Gastrocnemius medialis (tissue), 4 donors: ENCODE data around the gene KATNAL2. TPM values are rescaled to one million over a fixed set of nuclear protein-coding genes. Genes with fewer than 3 reads are reported as not detected.
A peak's percentile ranks its signal among the peaks of the same experiment; 100 is the strongest.

Source experiments
- ATAC-seq, 2 donors: fragments of 150-250 bp; one replicate each; pipeline ENCODE4 v1.9.1; 2016
- DNase-seq, 2 donors: peaks; one replicate each; pipeline ENCODE4 v3.0.0-alpha.2; 2019
- H3K27ac ChIP-seq, 4 donors: fragments of 200-600 bp; sonication (generic); 1 replicate in 1 of 4; 2 replicates in 3 of 4; pipeline ENCODE4 v1.5.1; 2016 to 2018; ENCODE audit warnings: mild to moderate bottlenecking in 2 of 4, moderate library complexity in 1 of 4
- H3K27me3 ChIP-seq, 3 donors: fragments of 200-600 bp; sonication (generic) in 2 of 3; 1 replicate in 1 of 3; 2 replicates in 2 of 3; pipeline versions ENCODE4 v1.5.1 to v1.6.0; 2016 to 2019; ENCODE audit warnings: mild to moderate bottlenecking in 1 of 3, moderate library complexity in 1 of 3
- H3K36me3 ChIP-seq, 2 donors: fragments of 200-600 bp; sonication (generic) in 1 of 2; one replicate each; pipeline ENCODE4 v1.5.1; 2017 to 2018
- H3K4me1 ChIP-seq, 2 donors: fragments of 200-600 bp; sonication (generic) in 1 of 2; one replicate each; pipeline ENCODE4 v1.5.1; 2016 to 2017; ENCODE audit warnings: mild to moderate bottlenecking in 2 of 2
- H3K4me3 ChIP-seq, 4 donors: fragments of 200-600 bp; sonication (generic) in 3 of 4; 1 replicate in 1 of 4; 2 replicates in 3 of 4; pipeline ENCODE4 v1.5.1; 2016 to 2019; ENCODE audit warnings: mild to moderate bottlenecking in 2 of 4
- H3K9me3 ChIP-seq, 3 donors: fragments of 200-600 bp; sonication (generic) in 2 of 3; 1 replicate in 1 of 3; 2 replicates in 2 of 3; pipeline ENCODE4 v1.5.1; 2016 to 2019
- CTCF ChIP-seq, 5 experiments: fragments of 450-650 bp in 3 of 5; fragments of 200-600 bp in 2 of 5; sonication (generic) in 2 of 5; IDR thresholded peaks in 4 of 5; conservative IDR thresholded peaks in 1 of 5; 1 replicate in 4 of 5; 2 replicates in 1 of 5; pipeline ENCODE4 v1.5.1; 2016 to 2019; ENCODE audit warnings: antibody characterized with exemption in 5 of 5, mild to moderate bottlenecking in 3 of 5, moderate library complexity in 3 of 5
- POLR2A ChIP-seq, 2 donors: fragments of 450-650 bp; IDR thresholded peaks; one replicate each; pipeline ENCODE4 v1.6.1; 2017; ENCODE audit warnings: antibody characterized with exemption in 2 of 2, mild to moderate bottlenecking in 2 of 2, moderate library complexity in 2 of 2
- in situ Hi-C, 4 donors: fragments of 200-750 bp; cut with MboI; loops; one replicate each; pipeline versions ENCODE4 v1.15.0 to v1.8.0; 2017; ENCODE audit warnings: low sequenced_read_pairs in 4 of 4
- intact Hi-C: fragments of 100-400 bp; cut with DNase I; formaldehyde crosslinking; loops from one replicate; pipeline ENCODE4 v1.15.1; 2023; ENCODE audit warnings: low total_unique reads
- total RNA-seq, 4 donors: library from RNA; depleted of rRNA; stranded (reverse); fragments of >200 nt; gene quantifications; one replicate each; pipeline versions ENCODE4 v1.1.0 to v1.2.3, GENCODE V29; 2016

Gene KATNAL2
- total RNA-seq, 4 donors from 2014 or later: 0.27 to 2.7 (median 0.52) TPM; not detected in 1

GRCh38 chr18:47120428-47120827, 203.0 kb downstream of the KATNAL2 start:
- Histone ChIP-seq H3K27me3 (no peaks in the 10 kb centered on the region), H3K27ac (no peak overlapping the region), H3K36me3 (peaks cover 0 to 4% of the 10 kb centered on the region in 2 donors), H3K9me3 (no peaks in the 10 kb centered on the region), H3K4me1 (no peaks in the 10 kb centered on the region), H3K4me3 (no peak overlapping the region)
- DNase-seq (no peak), ATAC-seq (no peak)
- intact Hi-C loops: no loop called here
- in situ Hi-C loops: no loop called here
- TF ChIP-seq CTCF (IDR thresholded peaks at IDR 0.05 in 4 of 5, conservative IDR thresholded peaks at IDR 0.05 in 1 of 5) (no peak), POLR2A (IDR thresholded peaks at IDR 0.05) (no peak)

DNA sequence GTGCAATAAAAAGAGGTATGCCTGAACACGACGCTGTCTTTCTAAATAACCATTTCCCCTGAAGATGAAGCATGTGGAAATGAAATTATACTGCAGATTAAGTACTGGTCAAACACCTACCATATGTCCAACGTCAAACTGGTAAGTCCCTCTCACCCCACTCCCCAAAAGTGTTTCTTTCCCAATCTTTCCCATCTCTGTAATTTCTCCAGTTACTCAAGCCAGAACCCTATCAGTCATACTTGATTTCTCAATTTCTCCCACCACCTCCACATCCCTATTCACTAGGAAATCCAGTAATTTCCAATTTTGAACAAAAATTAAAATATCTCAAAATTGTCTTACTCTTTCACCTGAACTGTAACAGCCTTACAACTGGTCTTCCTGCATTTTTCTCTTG, 203.7 kb downstream of the KATNAL2 start:
- DNase-seq (no peak), ATAC-seq (no peak)
- TF ChIP-seq POLR2A (IDR thresholded peaks at IDR 0.05): no peak
- Histone ChIP-seq H3K4me3 (no peak overlapping the region), H3K9me3 (no peaks in the 10 kb centered on the region), H3K27ac (no peak overlapping the region), H3K4me1 (no peaks in the 10 kb centered on the region), H3K27me3 (no peaks in the 10 kb centered on the region), H3K36me3 (peaks cover 0 to 4% of the 10 kb centered on the region in 2 donors)
- intact Hi-C loops (no loop called here), in situ Hi-C loops (no loop called here)

DNA sequence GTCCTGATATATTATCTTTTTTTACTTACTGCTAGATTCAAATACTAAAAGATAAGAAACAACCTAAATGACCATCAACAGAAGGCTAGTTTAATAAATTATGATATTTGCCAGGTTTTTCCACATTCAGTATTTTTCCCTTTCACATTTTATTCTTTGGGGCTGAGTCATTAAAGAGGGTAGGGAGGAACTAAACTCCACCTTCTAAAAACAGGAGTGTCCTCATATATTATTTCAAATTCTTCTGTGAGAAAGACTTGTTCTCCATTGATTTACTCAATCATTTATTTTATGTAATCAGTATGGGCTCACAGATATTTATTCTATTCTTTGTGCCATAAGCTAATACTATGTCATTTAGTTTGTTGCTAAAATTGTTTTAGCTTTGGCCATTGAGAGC, 223.9 kb downstream of the KATNAL2 start:
- no peak overlapping the region for H3K4me3 ChIP-seq
- TF ChIP-seq CTCF (IDR thresholded peaks at IDR 0.05 in 4 of 5, conservative IDR thresholded peaks at IDR 0.05 in 1 of 5) (no peak), POLR2A (IDR thresholded peaks at IDR 0.05) (no peak)
- H3K27me3 ChIP-seq: no peaks in the 10 kb centered on the region
- H3K36me3 ChIP-seq: no peaks in the 10 kb centered on the region
- no peaks in the 10 kb centered on the region for H3K9me3 ChIP-seq
- no peak for DNase-seq
- peaks cover 25 to 35% of the 10 kb centered on the region in 2 donors for H3K4me1 ChIP-seq
- H3K27ac ChIP-seq: no peak overlapping the region
- in situ Hi-C loops: no loop called here
- peak; percentile 49 to 52 for ATAC-seq
- intact Hi-C loops: no loop called here

GRCh38 chr18:47143153-47143552, 225.8 kb downstream of the KATNAL2 start:
- H3K4me3 ChIP-seq: no peak overlapping the region
- TF ChIP-seq CTCF (IDR thresholded peaks at IDR 0.05 in 4 of 5, conservative IDR thresholded peaks at IDR 0.05 in 1 of 5): no peak
- TF ChIP-seq POLR2A (IDR thresholded peaks at IDR 0.05): no peak
- H3K9me3 ChIP-seq: no peaks in the 10 kb centered on the region
- H3K4me1 ChIP-seq: peaks cover 31 to 46% of the 10 kb centered on the region in 2 donors
- no peaks in the 10 kb centered on the region for H3K27me3 ChIP-seq
- no peak for ATAC-seq
- intact Hi-C loops: no loop called here
- H3K36me3 ChIP-seq: no peaks in the 10 kb centered on the region
- DNase-seq: no peak
- in situ Hi-C loops: no loop called here
- H3K27ac ChIP-seq: no peak overlapping the region

DNA sequence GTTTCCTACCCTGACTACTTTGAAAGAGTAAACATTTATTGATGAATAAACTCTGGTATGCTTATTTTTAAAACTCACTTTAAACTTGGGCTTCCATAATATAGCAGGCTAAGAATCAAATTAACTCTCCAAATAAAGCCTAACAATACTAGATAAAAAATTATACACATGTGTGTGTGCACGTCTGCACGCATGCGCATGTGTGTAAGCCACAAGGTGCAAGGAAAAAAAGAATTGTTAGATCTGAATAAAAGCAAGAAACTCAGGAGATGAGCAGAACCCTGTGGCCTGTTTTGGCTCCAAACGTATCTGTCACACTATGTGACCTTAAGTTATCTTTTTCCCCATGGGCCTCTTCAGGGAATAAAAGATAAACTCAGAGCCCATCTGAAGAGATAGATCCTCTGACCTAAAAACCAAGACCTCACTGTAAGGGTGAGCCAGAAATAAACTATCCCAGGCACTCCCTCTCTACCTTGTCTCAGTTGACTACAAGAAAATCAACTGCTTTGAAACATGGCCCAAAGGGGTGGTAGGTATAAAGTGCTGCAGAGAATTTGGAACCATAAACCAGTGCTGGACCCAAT, 226.6 kb downstream of the KATNAL2 start:
- in situ Hi-C loops (no loop called here), intact Hi-C loops (no loop called here)
- ATAC-seq: no peak
- no peaks in the 10 kb centered on the region for H3K36me3 ChIP-seq
- H3K27ac ChIP-seq: no peak overlapping the region
- H3K4me3 ChIP-seq: no peak overlapping the region
- no peaks in the 10 kb centered on the region for H3K9me3 ChIP-seq
- no peaks in the 10 kb centered on the region for H3K27me3 ChIP-seq
- TF ChIP-seq POLR2A (IDR thresholded peaks at IDR 0.05) (no peak), CTCF (IDR thresholded peaks at IDR 0.05 in 4 of 5, conservative IDR thresholded peaks at IDR 0.05 in 1 of 5) (no peak)
- H3K4me1 ChIP-seq: peaks cover 32 to 49% of the 10 kb centered on the region in 2 donors
- DNase-seq: no peak
